ENCODE results near the gene METTL8.
"Not testable (repeated sequence)": the region's sequence is repeated elsewhere in the genome, so short reads cannot be mapped to it uniquely, and the experiment has no call there.

The METTL8 gene

GRCh38 chr2:171422710-171423495, 10.9 kb downstream of the METTL8 start:
- peak; percentile 25 for DNase-seq

- DNase-seq, result no peak
These were observed 12.8 kb downstream of the METTL8 start for GRCh38 chr2:171420728-171421563.

GRCh38 chr2:171419333-171419732, 14.5 kb downstream of the METTL8 start:
- DNase-seq, result no peak

GRCh38 chr2:171416009-171416926, 17.5 kb downstream of the METTL8 start:
- DNase-seq, result peak; percentile 99

GRCh38 chr2:171414645-171415044, 19.1 kb downstream of the METTL8 start:
- DNase-seq, result not testable (repeated sequence)

GRCh38 chr2:171412571-171413175, 21.1 kb downstream of the METTL8 start:
- no peak for DNase-seq

- DNase-seq, result no peak
These were observed 21.9 kb downstream of the METTL8 start for GRCh38 chr2:171411791-171412483.

GRCh38 chr2:171411214-171411613, 22.6 kb downstream of the METTL8 start:
- DNase-seq, result no peak

- no peak for DNase-seq
These were observed 23.2 kb downstream of the METTL8 start for GRCh38 chr2:171410624-171411023.

- DNase-seq, result no peak
These were observed 23.7 kb downstream of the METTL8 start for GRCh38 chr2:171410101-171410500.

GRCh38 chr2:171409436-171409971, 24.3 kb downstream of the METTL8 start:
- no peak for DNase-seq

- no peak for DNase-seq
These were observed 26.1 kb downstream of the METTL8 start for GRCh38 chr2:171407676-171408044.

- DNase-seq, result no peak
These were observed 26.6 kb downstream of the METTL8 start for GRCh38 chr2:171407030-171407675.

- no peak for DNase-seq
These were observed 27.7 kb downstream of the METTL8 start for GRCh38 chr2:171406044-171406443.

GRCh38 chr2:171405546-171405945, 28.2 kb downstream of the METTL8 start:
- no peak for DNase-seq

- no peak for DNase-seq
These were observed 29.1 kb downstream of the METTL8 start for GRCh38 chr2:171404719-171405118.

- no peak for DNase-seq
These were observed 29.5 kb downstream of the METTL8 start for GRCh38 chr2:171404261-171404660.

- no peak for DNase-seq
These were observed 30.7 kb downstream of the METTL8 start for GRCh38 chr2:171402906-171403580.

GRCh38 chr2:171401947-171402346, 31.8 kb downstream of the METTL8 start:
- no peak for DNase-seq

- no peak for DNase-seq
These were observed 33.4 kb downstream of the METTL8 start for GRCh38 chr2:171400395-171400794.

GRCh38 chr2:171399292-171399691, 34.5 kb downstream of the METTL8 start:
- no peak for DNase-seq

Data from NCI-H82 (cell line).